ENCODE measurements around the gene ZHX3.

ZHX3 gene

GRCh38 chr20:41317546-41318270 lies at the start of gene ZHX3:
Gene ZHX3, minus strand, starts transcription at chr20:41317731. Its CDS starts 112,815 bp downstream, at chr20:41204916.
- peak; percentile 96 for DNase-seq

DNA sequence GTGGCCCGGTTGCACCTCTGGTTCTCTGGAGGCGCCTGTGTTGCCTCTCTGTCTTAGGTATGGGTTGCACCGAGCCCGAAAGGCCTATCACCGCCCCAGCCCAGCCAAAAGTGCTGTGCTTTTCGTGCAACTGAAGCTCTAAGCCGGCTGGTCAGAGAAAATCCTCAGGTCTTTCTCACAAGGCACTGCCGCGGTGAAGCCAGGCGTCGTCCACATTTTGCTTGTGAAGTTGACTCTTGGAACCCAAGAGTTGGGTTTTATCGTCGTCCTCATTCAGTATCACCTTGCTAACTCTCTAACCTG lies 49.8 kb upstream of the ZHX3 start:
- no peak for DNase-seq

- DNase-seq: no peak
Measured at GRCh38 chr20:41366546-41367392, 49.2 kb upstream of the ZHX3 start, which contains the start of gene EMILIN3. Gene EMILIN3, minus strand, starts transcription at chr20:41366818. Its CDS starts 184 bp downstream, at chr20:41366634.

DNA sequence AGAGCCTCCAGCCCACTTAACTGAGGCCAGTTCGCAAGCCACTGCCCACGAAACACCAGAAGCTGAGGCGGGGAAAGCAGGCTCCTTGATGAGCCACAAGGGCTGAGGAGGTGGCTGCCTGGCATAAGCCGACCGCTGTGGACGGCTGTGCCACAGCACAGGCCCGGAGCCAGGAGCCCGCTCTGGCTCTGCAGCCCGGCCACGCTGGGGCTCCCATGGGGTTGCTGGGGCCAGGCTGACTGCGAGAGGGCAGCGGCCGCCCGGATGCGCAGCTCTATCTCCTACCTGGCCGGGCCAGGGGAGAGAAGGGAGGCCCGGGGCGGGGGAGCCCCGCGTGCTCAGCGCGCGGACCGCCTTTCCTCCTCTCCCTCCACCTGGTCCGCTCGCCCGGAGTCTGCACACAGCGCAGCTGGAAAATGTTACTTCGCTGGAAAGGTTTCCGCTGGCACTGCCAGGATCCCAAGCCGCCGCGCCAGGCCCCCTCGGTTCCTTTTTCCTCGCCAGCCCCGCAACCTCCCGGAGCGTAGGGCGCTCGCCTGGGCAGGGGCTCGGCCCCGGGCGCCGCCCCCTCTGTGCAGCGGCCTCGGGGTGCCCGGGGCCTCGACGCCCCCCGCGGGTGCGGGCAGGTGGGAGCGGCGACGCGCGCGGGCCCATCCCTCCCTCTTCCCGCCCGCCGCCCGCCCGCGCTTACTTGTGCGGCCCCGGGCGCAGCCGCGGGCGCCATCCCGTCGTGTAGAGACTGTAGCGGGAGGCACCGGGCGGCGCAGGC lies 48.4 kb upstream of the ZHX3 start:
- DNase-seq: no peak

DNA sequence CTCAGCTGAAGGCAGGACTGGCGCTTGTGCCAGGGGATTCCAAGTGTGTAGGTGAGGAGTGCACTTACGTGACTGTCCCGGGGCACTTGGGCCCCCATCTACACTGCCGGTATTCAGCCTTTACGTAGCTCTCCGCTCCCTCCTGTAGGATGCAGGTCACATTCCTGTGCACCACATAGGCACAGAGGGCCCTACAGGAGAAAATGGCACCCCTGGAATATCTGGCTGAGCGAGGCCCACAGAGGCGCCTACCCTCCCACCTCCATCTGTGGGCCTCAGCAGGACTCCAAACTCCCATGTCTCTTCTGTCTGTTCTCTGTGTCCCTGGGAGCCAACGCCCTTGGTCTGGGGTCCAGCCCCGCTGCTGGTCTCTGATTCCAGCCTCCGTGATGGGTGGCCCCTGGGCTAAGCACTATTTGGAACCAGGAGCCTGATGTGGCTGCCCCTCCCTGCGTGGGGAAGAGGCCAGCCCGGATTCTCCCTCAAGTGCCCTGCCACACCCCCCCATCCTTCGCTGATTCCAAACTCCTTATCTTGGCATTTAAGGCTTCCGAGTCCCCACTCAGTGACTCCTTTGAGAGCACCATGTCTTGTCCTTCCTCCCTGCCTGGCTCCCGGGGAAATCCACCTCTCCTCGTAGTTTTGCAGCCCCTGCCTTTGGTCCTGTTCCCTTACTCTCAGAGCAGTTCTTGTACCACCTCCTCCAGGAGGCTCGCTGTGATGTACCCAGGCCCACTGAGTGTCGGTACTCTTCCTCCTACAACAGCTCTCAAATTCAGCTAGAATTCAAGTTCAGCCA lies 47.6 kb upstream of the ZHX3 start:
- no peak for DNase-seq

DNA sequence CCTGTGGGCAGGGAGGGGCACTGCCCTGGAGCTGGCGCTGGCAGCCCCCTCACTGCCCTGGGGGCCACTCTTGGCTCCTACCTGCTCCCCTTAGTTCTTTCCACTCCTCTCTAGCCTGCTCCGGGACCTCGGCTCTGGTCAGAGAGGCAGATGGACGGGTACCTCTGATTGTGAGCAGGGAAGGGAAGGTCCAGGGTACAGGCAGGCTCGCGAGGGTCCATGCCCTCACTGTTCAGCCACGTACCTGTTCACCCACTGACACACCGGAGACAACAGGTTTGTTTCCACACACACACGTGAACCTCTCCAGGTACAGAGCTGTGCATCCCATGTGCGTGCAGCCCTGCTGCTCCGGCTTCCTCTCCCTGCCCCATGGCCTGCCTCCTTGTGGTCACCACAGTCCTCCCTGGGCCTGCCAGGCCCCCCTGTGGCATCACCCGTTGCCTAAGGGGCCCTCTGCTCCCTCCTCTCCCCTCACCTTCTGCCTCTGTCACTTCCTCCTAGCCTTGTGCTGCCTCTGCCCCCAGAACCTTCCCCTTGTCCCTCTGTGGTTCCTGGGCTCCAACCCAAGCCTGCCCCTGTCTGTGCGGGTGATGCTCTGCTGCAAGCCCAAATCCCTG lies 46.8 kb upstream of the ZHX3 start:
- DNase-seq: no peak

DNA sequence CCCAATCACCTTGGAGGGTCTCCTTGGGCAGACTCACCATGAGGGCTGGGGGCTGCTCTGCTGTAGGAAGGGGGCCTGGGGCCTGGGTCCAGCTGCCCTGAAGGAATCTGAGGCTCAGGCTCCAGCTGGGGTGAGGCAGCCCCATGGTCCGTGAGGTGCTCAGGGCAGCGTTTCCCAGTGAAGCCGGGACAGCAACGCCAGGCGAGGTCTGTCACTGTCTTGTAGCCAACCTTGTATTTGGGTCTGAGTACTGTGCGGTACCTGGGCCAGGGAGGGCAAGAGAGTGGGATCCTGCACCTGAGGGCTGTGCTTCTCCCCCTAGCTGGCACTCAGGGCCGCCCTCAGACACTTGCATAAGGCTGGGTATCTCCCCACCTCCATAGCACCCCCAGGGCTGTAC lies 46.1 kb upstream of the ZHX3 start:
- no peak for DNase-seq

GRCh38 chr20:41362748-41363140 lies 45.2 kb upstream of the ZHX3 start:
- DNase-seq: no peak

DNA sequence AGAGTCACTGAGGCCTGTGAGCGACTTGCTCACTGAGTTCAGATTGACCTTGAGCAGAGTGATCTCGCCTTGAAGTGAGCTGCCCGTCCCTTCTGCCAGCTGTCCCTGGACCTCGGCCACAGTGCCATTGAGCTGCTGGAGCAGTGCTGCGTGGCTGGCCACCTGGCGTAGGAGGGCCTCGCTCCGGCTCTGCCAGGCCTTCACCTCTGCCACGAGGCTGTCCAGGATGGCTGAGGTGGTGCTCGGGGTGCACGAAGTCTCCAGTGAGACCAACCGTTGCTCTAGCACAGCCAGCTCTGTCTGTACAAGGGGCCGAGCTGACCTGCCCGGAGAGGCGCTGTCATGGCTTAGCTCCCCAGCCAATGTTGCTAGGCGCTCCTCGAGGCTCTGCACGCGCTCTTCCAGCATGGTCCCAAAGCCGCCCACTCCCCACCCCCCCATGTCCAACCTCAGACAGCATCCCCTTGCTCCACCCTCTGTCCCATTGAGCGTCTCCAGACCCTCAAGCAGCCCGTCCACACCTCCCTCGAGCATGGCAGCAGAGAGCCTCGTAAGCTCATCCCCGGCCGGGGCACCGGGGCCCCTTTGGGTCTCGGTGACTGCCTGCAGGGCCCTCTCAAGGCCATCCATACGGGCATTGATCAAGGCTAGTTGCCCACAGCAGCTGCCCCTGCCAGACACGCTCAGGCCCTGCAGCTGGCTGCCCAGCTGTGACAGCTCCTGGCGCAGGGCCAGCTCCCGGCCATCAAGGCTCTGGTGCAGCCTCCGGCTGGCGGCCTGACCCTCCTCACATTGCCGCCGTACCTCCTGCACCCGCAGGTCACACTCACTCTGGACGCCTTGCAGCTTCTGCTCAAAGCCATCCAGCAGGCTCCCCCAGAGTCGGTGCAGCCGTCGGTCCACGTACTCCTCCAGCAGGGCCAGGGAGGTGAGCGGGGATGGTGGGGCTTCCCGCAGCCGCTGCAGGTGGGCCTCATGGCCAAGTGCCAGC lies 44.5 kb upstream of the ZHX3 start:
- no peak for DNase-seq

- no peak for DNase-seq
Measured at GRCh38 chr20:41360831-41361756, 43.6 kb upstream of the ZHX3 start.

- no peak for DNase-seq
Measured at GRCh38 chr20:41359541-41360011, 42.0 kb upstream of the ZHX3 start.

- no peak for DNase-seq
Measured at GRCh38 chr20:41358717-41359116, 41.2 kb upstream of the ZHX3 start.

- DNase-seq: no peak
Measured at GRCh38 chr20:41358230-41358629, 40.7 kb upstream of the ZHX3 start.

DNA sequence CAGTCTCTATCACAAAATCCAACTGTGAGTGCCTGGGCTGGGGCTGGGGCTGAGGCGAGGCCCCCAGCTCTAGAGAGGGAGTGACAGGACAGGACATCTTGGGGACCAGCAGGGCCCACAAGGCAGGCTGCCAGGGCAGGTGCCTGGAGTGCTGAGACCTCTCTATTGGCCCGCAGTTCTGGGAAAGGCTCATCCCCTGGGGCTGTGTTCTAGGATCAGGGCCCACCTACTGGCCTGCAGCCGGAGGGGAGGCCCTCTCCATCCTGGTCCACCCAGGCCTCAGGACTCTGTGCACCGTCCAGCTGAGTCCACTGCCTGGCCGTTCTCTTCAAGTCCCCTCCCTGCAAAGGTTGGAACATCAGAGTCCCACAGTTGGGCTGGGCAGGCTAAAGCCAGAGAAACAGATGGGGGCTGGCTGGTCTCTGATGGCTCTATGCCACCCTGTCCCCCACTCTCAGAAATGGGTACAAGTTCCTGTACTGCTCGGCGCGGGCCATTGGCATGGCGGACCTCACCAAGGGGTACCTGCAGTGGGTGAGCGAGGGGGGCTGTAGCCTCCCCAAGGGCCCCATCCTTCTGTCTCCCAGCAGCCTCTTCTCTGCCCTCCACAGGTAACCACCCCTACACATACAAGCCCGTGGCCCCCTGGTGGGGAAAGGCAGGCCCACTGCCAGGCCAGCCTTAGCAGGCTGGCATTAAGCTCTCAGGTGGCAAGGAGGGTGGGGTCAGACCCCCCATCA lies 40.1 kb upstream of the ZHX3 start:
- no peak for DNase-seq

DNA sequence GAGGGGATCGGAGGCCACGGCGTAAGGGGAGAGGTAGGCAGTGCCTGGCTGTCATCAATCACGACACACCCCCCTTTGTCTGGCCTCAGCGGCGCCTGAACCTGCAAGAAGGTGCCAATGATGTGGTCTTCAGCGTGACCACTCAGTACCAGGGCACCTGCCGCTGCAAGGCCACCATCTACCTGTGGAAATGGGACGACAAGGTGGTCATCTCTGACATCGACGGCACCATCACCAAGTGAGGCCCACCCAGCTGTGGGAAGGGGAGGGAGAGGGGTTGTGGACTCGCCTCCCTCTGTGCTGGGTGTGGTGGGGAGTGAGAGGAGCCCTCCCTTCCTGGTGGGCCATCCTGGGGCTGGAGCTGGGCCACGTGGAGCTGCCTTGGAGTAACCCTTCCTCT lies 39.4 kb upstream of the ZHX3 start:
- no peak for DNase-seq

- DNase-seq: no peak
Measured at GRCh38 chr20:41355598-41356203, 38.2 kb upstream of the ZHX3 start.

GRCh38 chr20:41355192-41355591 lies 37.7 kb upstream of the ZHX3 start:
- no peak for DNase-seq

DNA sequence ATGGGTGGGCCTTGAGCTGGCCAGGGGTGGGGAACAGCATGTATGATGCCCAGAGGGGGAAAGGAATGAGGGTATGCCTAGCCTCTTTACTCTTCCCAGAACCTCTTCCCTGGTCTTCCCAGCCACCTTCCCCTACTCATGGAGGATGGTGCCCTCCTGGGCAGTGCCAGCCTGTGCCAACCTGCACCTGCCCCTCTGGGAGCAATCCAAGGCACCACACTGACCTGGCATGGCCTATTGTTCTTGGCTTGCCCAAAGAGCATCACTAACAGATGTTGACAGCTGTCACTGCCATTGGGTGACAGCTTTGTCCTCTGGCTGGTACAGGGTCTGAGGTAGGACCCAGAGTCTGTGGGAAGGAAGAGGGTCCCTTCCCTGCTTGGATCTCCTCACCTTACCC lies 36.0 kb upstream of the ZHX3 start:
- DNase-seq: no peak

GRCh38 chr20:41352666-41353065 lies 35.1 kb upstream of the ZHX3 start:
- DNase-seq: no peak

All from CD4-positive, alpha-beta T cell treated with Interleukin-10 for 1 hour (primary cell).